GM18909 (cell line): ENCODE data around the gene KRTDAP.

Experiments used
- ATAC-seq: cut with Tn5 transposase; IDR thresholded peaks from one replicate; pipeline ENCODE4 v1.9.1; 2021; ENCODE audit warnings: mild to moderate bottlenecking; ENCODE audit not compliant: unreplicated experiment, poor library complexity

The KRTDAP gene

DNA sequence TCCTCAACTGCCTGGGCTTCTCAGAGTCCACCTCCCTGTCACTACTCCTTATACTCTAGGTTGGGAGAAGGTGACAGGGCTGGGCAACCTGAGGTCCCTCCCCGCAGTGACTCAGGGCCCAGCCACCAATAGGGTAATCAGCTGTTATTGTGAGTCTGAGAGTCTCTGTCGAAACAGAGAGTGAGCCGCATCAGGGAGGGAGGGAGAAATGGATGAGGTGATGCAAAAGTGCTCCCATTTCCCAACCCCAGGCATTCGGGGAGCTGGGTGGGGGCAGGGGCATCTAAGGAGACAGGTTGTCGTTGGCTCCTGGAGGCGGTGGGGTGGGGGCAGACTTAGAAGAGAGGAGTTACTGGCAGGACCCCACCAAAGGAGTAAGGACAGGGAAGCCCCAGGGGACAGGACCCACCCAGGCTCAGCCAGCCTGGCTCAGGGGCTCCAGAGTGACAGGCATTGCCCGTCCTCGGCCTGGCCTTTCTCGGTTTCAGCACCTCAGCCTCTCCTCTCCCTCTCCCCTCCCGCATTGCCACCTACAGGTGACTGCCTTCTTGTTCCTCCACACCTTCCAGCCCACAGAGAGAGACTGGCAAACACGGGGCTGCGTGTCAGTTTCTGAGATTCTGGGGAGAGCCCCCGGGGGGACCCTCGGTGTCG is 23.5 kb upstream of the KRTDAP start, which contains the start of gene DMKN:
Gene DMKN, minus strand, starts transcription at position 22 of the 654 bp plus-strand sequence. CDS start 174 bp downstream, outside the sequence.
- no peak for ATAC-seq

DNA sequence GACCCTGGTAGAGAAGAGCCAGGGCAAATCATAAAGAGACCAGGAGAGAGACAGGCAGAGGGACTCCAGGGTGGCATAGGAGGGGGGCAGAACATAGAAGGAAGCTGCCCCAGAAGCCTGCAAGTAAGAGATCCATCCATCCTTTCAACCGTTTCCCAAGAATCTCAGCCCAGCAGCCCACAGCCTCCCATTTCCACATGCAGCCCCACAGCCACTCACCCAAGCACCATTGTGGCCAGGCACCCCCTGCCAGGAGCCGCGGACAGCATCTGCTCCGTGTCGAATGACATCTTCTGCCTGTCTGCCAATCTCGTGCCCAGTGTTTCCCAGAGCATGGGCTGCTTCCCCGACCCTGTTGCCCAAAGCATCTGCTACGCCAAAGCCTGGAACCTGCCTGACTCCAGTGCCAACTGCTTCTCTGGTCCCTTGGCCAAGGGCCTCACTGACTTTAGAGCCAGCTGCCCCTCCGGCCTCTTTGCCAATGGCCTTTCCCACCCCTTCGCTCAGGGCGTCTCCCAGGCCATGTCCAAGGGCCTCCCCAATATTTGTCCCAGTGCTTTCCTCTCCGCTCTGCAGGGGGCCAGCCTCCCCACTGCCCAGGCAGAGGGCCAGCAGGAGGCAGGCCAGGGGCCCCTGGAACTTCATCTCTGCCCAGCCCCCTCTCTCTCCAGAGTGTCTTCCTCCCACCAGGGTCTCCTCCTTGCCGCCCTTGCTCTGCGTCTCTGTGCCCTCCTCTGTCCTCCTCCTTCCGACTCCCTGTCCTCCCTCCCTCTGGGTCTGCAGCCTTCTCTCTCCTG is 22.8 kb upstream of the KRTDAP start:
- ATAC-seq: no peak

DNA sequence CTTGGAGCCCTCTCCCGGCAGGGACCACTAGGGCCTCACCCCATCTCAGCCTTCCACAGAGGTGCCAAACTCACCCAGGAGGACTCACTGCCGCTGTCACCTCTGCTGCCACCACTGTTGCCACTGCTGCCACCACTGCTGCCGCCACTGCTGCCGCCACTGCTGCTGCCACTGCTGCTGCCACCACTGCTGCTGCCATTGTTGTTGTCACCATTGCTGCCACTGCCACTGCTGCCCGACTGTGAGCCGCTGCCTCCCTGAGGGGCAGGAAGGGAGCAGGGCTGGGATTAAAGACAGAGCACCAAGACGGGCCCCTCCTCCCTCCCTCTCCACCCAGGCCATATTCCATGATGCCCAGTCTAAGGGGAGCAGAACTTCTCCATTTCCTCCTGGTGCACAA is 21.1 kb upstream of the KRTDAP start:
- ATAC-seq: no peak

DNA sequence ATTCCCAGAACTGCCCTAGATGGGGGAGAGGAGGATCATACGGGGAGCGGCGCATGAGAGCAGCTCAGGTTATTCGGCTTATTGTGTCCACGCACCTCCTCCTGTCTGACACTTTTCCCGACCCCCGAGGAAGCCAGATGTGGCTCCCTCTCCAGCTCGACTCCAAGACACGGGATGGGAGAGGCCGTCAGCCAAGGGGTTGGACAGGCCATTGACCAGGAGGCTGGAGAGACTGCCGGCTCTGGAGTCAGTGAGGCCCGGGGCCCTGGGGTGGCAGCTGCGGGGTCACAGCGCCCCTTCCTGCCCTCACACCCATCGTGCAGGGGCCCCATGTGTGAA is 20.3 kb upstream of the KRTDAP start:
- ATAC-seq: no peak

DNA sequence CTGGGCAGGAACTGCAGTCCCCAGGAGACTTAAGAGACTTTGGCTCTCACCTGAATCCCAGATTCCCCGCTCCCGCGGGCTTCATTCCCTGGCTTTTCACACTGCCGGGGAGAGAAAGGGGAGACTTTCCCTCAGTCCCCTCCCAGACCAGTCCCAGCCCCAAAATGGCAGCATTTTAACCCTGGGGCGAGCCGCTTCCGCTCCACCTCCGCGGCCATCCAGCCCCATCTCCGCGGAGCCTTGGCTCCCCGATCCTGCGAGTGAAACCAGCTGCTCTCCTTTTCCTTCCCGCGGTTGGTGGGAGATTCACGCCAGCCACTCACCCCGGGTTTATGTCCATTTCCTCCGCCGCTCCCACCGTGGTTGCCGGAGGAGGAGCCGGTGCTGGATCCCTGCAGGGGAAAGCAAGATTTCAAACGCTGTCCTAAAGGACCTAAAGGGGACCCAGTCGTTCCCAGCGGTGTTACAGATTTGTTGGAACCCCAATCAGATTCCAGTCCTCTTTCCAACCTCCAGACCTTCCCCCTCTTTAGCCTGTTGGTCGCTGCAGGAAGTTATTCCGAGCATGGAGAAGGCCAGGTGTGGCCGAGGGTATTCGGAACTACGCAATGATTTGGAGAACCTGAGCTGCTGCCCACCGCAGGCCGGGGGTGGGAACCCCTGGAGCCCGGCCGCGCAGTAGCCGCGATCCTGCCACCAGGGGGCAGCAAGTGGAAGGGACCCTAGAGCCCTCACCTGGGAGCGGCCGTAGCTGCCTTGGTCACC is 19.8 kb upstream of the KRTDAP start:
- peak; percentile 64 for ATAC-seq

DNA sequence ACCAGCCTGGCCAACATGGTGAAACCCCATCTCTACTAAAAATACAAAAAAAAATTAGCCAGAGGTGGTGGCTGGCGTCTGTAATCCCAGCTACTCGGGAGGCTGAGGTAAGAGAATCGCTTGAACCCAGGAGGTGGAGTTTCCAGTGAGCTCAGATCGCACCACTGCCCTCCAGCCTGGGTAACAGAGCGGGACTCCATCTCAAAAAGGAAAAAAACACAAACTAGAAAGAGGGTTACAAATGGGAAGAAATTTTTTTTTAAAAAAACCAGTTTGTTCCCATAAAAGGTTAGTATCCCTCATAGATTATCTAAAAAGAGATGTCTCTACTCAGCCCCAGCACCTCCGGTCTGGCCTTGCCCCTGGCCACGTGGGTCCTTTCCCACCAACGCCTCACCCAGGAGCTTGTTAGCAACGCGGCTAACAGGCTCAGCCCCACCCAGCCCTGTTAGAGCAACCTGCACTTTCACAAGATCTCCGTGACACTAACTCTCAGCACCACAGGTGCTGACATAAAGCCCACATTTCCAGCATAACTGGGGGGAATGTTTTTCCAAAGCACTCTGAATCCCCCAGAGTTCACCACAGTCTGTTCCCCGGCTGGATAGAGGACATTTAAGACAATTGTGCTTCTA is 18.9 kb upstream of the KRTDAP start:
- no peak for ATAC-seq

DNA sequence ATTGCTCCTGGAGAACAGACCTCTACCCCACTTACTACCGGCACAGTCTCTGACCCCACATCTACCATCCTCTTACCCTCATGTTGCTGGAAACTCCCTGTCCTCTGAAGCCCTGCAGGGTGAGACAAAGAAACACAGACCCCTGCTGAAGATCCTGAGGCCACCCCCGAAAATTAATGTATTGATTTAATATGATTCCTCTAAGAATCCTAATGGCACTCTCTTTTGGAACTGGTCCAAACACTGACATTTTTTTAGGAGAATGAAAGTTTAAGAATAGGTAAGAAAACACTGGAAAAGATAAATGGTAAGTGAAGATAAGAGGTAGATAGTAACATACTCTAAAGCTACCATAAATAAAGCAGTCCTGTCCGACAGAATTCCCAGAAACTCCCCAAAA is 17.9 kb upstream of the KRTDAP start:
- no peak for ATAC-seq

DNA sequence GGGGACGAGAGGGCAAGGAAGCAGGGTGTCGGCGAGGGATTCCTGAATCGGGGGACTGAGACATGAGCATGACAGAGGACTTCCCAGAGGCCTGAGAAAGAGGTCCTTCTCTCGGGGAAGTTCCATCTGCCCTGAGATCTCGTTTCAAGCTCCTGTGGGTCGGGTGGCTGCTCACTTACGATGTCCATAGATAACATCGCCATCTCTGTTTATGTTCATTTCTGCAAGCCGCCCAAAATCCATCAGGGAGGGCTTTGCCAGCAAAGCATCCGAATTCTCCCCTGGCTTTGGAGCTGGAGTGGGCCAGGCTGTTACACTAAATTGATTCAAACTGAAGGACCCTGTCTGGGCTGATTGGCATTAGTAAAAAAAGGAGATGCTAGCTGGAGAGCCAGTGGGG is 17.3 kb upstream of the KRTDAP start:
- ATAC-seq: no peak

DNA sequence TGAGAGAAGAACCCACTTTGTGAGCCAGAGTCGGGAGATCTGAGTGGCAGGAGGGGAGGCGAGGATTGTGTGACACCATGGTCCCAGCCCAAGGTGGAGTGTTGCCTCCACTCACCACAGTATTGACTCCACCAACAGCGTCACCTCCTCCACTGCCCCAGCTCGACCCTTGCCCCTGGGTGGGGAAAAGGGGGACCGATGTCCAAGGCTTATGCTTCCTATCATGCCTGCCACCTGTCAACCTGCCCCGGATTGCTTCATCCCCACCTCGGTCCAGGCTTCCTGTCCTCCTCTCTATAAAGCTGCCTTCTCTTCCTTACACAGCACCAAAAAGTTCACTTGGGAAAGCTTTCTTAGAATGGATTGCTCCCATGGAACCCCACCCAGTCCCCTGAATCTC is 15.7 kb upstream of the KRTDAP start:
- no peak for ATAC-seq

DNA sequence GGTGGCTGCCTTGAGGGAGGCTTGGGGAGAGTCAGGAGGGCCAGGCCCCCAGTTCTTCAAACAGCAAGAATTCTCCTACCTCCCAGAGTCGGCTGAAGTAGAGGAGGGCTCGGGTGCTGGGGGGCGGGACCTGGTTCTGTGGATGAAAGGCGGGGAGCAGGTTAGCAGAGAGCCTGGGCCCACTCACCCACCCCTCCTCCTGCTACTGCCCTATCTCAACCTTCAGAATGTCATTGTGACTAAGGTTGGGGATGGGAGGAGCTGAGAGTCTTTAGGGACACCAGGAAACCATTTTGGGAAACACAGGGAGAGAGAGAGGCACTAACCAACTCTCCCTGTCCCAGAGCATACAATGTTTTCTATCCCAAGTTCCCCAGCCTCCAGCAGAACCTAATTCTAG is 12.5 kb upstream of the KRTDAP start:
- no peak for ATAC-seq

DNA sequence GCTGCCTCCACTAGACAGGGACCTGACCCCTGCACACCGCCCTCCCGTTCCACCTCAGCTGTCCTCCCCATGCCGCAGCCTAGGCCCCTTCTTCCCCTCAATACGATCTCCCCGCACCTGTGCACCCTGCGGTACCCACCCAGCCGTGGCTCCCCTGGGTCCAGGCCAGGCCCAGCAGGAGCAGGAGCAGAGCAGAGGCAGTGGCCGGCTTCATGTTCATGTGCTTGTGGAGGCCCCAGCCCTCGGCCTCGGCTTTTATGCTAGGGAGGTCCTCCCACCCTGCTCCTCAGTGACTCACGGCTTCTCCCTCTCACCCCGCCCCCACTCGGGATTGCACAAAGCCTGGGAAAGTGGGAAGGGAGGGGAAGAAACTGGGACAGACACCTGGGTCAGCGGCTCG is 11.4 kb upstream of the KRTDAP start:
- no peak for ATAC-seq

DNA sequence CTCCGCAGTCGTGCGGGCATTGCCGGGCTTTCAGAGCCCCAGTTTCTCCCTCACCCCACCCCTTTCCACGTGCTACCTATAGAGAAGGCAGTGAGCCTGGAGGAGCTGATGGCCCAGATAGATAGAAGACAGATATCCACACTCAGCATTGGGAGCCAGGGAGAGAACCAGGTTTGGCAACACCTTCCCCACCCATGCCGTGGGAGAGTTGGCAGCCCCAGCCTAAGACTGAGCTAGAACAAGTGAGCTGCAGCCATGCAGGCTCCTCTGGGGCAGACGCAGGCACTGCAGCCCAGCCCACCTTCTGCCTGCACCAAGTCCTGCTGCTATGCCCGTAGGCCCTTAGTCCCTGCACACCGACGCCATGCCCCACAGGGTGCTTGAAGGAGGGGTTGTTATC is 10.3 kb upstream of the KRTDAP start:
- ATAC-seq: no peak

DNA sequence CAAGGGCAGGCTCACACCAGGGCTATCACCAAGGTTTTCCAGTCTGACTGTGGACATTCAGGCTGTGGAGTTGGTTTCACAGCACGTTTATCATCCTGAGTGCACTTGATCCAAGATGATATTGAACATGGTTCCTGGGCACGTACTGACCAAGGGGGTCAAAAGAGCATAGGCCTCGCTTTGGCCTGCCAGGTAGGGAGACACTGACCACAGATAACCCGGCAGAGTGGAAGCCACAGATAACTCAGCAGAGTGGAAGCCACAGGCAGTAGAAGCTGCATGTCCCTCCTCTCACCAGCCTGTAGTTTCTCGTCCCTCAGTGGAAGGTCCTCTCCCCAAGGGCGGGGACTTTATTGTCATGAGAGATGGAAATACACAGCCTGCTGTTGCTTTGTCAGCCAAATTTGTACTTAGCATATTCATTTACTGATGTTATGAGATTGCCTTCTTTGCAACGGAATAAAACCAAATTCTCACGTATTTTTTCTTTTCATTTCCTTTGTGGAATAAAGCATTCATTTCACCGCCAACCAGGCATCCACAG is 8.8 kb upstream of the KRTDAP start:
- no peak for ATAC-seq

DNA sequence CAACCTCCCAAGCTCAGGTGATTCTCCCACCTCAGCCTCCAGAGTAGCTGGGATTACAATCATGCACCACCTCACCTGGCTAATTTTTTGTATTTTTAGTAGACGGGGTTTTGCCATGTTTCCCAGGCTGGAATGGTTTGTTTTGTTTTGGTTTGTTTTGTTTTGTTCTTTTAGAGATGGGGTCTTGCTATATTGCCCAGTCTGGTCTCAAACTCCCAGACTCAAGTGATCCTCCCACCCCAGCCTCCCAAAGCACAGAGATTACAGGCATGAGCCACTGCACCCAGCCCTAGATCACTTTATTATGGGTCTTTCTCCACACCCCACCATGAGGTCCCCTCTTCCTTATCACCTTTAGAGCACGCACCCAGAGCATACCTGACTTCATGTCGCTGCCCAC is 8.0 kb upstream of the KRTDAP start:
- ATAC-seq: no peak

DNA sequence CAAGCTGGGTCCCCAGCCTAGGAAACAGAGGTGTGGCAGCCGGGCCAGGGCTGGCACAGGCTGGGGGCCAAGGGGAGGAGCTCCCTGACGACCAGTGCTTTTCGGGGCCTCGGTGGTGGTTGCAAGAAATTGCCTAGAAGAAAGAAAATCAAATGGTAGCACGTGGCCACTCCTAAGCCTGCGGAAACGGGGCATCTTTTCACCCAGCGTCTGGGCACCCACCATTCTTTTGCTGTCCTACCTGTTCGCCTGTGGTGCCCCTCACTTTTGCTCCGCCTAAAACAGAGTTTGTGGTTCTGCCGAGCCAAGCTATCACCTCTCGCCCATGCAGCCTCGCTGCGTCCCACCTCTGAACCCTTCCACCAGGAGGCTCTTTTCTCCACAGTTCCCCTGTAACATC is 7.1 kb upstream of the KRTDAP start:
- no peak for ATAC-seq

DNA sequence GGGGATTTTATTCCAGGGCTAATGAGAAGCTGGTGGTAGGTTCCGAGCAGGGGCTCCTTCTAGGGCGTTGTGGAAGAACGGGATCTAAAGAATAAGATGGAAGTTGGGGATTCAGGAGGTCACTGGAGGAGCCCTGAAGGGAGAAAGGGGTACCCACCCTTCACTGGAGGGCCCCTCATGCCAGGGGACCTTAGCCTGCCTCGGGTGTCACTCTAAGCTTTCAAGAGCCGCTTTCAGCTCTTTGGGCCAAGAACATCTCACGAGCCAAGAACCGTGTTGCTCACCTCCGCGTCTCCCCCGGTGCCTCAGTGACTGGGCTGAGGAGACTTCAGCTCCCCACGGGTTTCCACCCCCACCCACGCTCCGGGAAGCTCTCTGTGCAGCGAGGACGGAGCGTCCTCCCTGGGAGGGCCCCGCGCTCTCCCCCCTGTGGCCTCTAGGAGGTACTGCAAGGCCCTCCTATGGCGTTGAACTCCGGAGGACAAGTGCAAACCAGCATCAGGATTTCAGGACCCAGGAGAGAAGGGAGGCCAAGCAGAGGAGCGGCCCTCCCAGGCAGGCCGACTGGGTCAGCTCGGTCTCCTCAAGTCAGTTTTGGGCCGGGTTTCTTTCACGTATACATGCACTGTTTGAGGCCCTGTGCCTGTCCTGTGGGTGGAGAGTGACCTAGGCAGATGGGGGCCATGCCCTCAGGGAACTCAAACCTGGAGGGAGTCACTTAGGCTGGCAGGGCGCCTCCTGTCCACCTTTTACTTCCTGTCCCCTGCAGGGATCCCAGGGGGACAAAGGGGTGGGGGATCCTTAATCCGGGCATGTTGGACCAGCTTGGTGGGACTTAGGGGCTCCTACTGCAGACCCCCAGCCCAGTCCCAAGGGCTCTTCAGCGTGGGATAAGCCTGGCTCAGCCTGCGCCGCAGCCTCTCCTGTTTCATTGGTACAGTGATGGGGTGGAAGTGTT is 5.1 kb upstream of the KRTDAP start:
- ATAC-seq: no peak

DNA sequence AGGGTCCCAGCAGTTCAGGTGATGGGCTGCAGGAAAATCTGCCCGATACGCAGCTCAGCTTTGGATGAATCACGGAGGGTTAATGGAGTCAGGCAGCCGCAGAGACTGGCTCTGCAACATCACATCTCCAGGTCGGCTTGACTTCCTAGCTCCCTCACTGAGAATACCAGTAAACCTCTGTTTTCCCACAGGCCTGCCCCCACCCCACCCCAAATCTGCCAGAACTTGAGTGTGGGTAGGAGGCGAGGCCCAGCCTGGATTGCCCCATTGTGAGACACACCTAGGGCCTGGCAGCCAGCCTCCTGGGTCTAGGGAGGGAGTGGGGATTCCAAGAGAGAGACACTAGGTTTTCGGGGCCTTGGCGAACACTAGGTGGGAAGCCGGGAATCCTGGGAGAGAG is 3.7 kb upstream of the KRTDAP start:
- ATAC-seq: no peak

DNA sequence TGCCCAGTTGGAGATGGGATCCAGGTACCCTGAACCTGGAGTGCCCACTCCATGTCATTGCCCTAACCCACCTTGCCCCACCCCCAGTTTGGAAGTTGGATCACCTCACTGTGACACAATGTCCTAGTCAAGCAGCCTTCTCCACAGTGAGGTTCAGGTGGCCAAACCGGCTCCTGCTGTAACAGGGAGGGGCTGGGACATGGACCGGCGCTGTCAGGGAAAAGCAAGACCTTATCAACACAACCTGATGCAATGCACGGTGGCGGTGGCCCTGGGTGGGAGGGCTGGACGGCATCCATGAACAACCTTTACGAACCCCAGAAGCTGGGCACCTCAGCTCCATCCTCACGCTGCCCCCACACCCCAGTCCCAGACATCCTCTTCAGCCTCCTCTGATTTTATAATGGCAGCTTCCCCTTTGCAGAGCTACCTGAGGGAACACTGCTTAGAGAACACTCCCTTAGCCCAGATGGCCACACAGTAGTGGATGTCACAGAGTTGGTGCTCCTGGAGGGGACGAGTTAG is 1.6 kb upstream of the KRTDAP start:
- no peak for ATAC-seq

DNA sequence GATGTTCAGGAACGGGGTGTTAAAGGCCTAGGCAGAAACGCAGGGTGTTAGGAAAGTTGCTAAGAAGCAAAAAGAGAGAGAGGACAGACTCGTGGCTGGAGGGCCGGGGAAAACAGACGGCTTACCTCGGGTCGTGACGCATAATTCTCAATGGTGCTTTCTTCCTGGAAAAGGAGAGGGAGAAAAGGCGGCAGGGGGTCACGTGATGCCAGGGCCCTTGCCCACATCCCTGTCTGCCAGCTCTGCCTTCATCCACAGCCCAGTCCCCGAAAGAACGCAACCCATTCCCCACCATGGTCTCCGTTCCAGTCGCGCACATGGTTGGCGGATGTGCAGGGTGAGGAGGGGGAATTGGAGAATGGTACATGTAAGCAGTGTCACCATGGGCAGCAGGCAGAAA is 1.6 kb downstream of the KRTDAP start:
- no peak for ATAC-seq
